DOHH2 (cell line): Measurements from ENCODE around the gene TRAF3.

Experiments
- H3F3A ChIP-seq: fragments of 200-600 bp; sonication (generic), shearing (Covaris generic); 2 replicates; pipeline ENCODE4 v1.6.0; 2016; ENCODE audit warnings: antibody characterized with exemption, mild to moderate bottlenecking; ENCODE audit not compliant: control insufficient read depth, insufficient read depth
- H3K27ac ChIP-seq: fragments of 200-600 bp; sonication (generic); 2 replicates; pipeline ENCODE4 v1.5.1; 2014; ENCODE audit warnings: low read depth, mild to moderate bottlenecking, low read length, moderate library complexity
- H3K27me3 ChIP-seq: fragments of 200-600 bp; sonication (generic); 2 replicates; pipeline ENCODE4 v1.6.1; 2014; ENCODE audit warnings: mild to moderate bottlenecking, low read length, mixed read lengths; ENCODE audit not compliant: control insufficient read depth
- H3K36me3 ChIP-seq: fragments of 200-600 bp; sonication (generic); 2 replicates; pipeline ENCODE4 v1.6.1; 2014; ENCODE audit warnings: mild to moderate bottlenecking, low read length, moderate library complexity, mixed read lengths; ENCODE audit not compliant: control insufficient read depth
- H3K4me1 ChIP-seq: fragments of 200-600 bp; sonication (generic); 2 replicates; pipeline ENCODE4 v1.6.1; 2014; ENCODE audit warnings: mild to moderate bottlenecking, low read length, mixed read lengths; ENCODE audit not compliant: control insufficient read depth
- H3K4me2 ChIP-seq: fragments of 200-600 bp; sonication (generic); 2 replicates; pipeline ENCODE4 v1.6.0; 2014; ENCODE audit warnings: mild to moderate bottlenecking, low read length, moderate library complexity
- H3K4me3 ChIP-seq: fragments of 200-600 bp; sonication (generic); 2 replicates; pipeline ENCODE4 v1.5.1; 2014; ENCODE audit warnings: mild to moderate bottlenecking, low read length, mixed read lengths
- H3K79me2 ChIP-seq: fragments of 200-600 bp; sonication (generic); 2 replicates; pipeline ENCODE4 v1.6.1; 2014; ENCODE audit warnings: mild to moderate bottlenecking, low read length, mixed read lengths; ENCODE audit not compliant: control insufficient read depth
- H3K9me2 ChIP-seq: fragments of 200-600 bp; sonication (generic); replicated peaks from 2 replicates; pipeline ENCODE4 v1.6.1; 2014; ENCODE audit warnings: mild to moderate bottlenecking, low read length, mixed read lengths; ENCODE audit not compliant: control insufficient read depth
- H3K9me3 ChIP-seq: fragments of 200-600 bp; sonication (generic); 2 replicates; pipeline ENCODE4 v1.6.1; 2014; ENCODE audit warnings: antibody characterized with exemption, low read length, mixed read lengths; ENCODE audit not compliant: control insufficient read depth, insufficient read depth
- H4K20me1 ChIP-seq: fragments of 200-600 bp; sonication (generic); 2 replicates; pipeline ENCODE4 v1.6.0; 2014; ENCODE audit warnings: low read depth, mild to moderate bottlenecking, antibody characterized with exemption, low read length, moderate library complexity; ENCODE audit not compliant: control insufficient read depth, insufficient read depth
- EZH2phosphoT487 ChIP-seq: fragments of 200-600 bp; sonication (generic); IDR thresholded peaks from 2 replicates; pipeline ENCODE4 v1.6.1; 2017; ENCODE audit warnings: borderline replicate concordance, mild to moderate bottlenecking, antibody characterized with exemption, low read length, moderate library complexity, mixed read lengths
- TF ChIP-seq, protein P1 (sequence below): fragments of 200-600 bp; sonication (generic); IDR thresholded peaks from one replicate; pipeline ENCODE4 v1.5.1; 2014; ENCODE audit warnings: antibody characterized with exemption, mild to moderate bottlenecking, low read depth, low read length; ENCODE audit not compliant: poor library complexity, severe bottlenecking

The TRAF3 gene

DNA sequence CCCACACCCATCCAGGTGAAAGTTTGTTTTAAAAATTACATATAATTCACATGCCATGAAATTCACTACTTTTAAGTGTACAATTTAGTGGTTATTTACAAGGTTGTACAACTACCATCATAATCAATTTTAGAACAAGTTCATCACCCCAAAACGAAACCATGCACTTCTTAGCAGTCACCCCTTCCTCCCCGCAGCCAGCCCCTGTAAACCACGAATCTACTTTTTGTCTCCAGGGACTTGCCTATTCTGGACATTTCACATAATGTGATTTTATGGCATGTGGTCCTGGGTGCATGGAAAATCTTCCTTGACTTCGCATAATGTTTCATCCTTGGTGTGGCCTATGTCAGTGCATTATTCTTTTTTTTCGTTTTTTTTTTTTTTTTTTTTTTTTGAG lies 19.2 kb upstream of the TRAF3 start:
- H3K9me3 ChIP-seq: no peaks in the 10 kb centered on the region
- no peaks in the 10 kb centered on the region for H3F3A ChIP-seq
- H3K27me3 ChIP-seq: peaks cover 4% of the 10 kb centered on the region
- no peak overlapping the region for H3K27ac ChIP-seq
- no peaks in the 10 kb centered on the region for H3K36me3 ChIP-seq
- H3K4me1 ChIP-seq: no peaks in the 10 kb centered on the region; the same call in 1 of the 2 replicates
- H3K9me2 ChIP-seq: no peaks in the 10 kb centered on the region
- TF ChIP-seq EZH2phosphoT487: no peak
- TF ChIP-seq, protein P1, sequence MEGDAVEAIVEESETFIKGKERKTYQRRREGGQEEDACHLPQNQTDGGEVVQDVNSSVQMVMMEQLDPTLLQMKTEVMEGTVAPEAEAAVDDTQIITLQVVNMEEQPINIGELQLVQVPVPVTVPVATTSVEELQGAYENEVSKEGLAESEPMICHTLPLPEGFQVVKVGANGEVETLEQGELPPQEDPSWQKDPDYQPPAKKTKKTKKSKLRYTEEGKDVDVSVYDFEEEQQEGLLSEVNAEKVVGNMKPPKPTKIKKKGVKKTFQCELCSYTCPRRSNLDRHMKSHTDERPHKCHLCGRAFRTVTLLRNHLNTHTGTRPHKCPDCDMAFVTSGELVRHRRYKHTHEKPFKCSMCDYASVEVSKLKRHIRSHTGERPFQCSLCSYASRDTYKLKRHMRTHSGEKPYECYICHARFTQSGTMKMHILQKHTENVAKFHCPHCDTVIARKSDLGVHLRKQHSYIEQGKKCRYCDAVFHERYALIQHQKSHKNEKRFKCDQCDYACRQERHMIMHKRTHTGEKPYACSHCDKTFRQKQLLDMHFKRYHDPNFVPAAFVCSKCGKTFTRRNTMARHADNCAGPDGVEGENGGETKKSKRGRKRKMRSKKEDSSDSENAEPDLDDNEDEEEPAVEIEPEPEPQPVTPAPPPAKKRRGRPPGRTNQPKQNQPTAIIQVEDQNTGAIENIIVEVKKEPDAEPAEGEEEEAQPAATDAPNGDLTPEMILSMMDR: no peak
- no peaks in the 10 kb centered on the region for H3K79me2 ChIP-seq
- H3K4me3 ChIP-seq: no peak overlapping the region
- H4K20me1 ChIP-seq: no peaks in the 10 kb centered on the region
- H3K4me2 ChIP-seq: no peak overlapping the region

DNA sequence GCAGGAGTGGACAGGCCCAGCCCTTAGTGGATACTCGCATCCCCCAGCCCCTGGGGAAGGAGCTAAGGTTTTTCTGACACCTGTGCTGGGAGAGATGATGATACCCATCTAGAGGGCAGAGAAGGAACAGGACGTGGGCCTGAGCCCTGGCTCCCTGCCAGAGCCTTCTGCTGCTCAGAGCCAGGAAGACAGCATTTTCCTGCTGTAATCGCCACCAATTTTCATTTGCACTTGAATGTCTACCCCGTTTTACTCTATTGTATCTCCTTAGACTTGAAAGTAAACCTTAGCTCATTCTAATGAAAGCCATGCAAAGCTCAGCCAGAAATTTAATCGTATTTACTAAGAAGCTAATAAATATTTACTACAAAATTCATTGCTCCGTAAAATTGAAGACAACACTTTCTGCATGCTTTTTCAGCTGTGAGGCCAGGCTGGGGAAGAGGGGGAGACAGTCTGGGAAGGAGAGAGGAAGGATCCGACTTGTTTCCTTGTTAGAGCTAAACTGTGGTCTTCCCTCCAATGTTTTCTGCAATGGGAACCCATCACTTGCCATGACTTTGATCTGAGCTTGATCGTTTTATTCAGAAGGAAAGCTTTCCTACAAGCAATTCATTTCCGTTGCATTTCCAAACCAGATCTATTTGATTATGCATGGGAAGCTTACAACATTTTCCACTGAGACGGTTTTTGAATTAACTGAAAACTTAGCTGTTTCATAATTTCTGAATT lies 17.6 kb upstream of the TRAF3 start:
- Histone ChIP-seq H3K27me3 (peaks cover 8% of the 10 kb centered on the region), H3K4me1 (peaks cover 10% of the 10 kb centered on the region), H3K9me3 (no peaks in the 10 kb centered on the region), H3K4me3 (no peak overlapping the region), H3K9me2 (no peaks in the 10 kb centered on the region), H3K27ac (no peak overlapping the region), H3F3A (no peaks in the 10 kb centered on the region), H3K4me2 (no peak overlapping the region), H3K79me2 (no peaks in the 10 kb centered on the region), H4K20me1 (no peaks in the 10 kb centered on the region), H3K36me3 (no peaks in the 10 kb centered on the region)
- TF ChIP-seq EZH2phosphoT487: no peak
- TF ChIP-seq, protein P1: no peak

DNA sequence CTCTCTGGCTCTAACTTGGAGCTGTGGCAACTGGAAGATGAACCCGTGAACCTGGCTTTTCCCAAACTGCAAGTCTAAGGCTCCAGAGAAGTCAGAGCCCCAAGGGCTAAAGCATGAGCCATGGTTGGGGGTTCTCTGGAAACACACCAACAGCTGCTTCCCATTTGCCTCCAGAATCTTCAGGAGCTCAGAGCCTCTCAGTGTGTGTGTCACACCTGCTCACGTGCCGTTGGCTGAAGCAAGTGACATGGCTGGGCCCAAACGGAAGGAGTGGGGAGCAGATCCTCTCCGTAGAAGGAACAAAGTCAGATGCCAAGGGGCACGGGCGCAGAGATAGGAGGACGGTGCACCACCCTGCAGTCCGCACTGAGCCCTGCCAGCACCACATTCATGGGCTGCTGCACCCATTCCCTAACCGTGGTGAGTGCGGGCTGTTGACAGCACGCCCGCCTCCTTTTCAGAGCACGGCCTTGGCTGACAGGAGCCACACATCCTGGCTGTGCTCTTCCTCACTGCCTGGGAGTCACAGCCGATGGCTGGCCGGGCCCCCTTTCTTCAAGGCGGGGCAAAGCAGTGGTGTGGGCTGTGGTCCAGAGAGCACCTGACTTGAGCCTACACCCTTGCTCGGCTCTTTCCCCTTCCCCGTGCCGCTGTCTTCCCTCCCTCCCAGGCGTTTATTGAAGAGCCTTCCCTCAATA lies 16.6 kb upstream of the TRAF3 start:
- H3K4me1 ChIP-seq: peaks cover 13% of the 10 kb centered on the region
- no peaks in the 10 kb centered on the region for H3K79me2 ChIP-seq
- H3K4me2 ChIP-seq: no peak overlapping the region
- no peaks in the 10 kb centered on the region for H3K36me3 ChIP-seq
- no peaks in the 10 kb centered on the region for H3K9me2 ChIP-seq
- H3K27ac ChIP-seq: no peak overlapping the region
- TF ChIP-seq, protein P1: no peak
- no peak for TF ChIP-seq EZH2phosphoT487
- no peaks in the 10 kb centered on the region for H3F3A ChIP-seq
- H4K20me1 ChIP-seq: no peaks in the 10 kb centered on the region
- H3K9me3 ChIP-seq: no peaks in the 10 kb centered on the region
- no peak overlapping the region for H3K4me3 ChIP-seq
- peaks cover 8% of the 10 kb centered on the region for H3K27me3 ChIP-seq
